Iris pigment epithelial cell (primary cell): ENCODE data around the gene CCNL2.
"Not testable (repeated sequence)": the region's sequence is repeated elsewhere in the genome, so short reads cannot be mapped to it uniquely, and the experiment has no call there.

ENCODE experiments used
- DNase-seq: peaks from one replicate; pipeline ENCODE4 v3.0.0-alpha.2; 2011; ENCODE audit warnings: low read depth

Gene CCNL2

DNA sequence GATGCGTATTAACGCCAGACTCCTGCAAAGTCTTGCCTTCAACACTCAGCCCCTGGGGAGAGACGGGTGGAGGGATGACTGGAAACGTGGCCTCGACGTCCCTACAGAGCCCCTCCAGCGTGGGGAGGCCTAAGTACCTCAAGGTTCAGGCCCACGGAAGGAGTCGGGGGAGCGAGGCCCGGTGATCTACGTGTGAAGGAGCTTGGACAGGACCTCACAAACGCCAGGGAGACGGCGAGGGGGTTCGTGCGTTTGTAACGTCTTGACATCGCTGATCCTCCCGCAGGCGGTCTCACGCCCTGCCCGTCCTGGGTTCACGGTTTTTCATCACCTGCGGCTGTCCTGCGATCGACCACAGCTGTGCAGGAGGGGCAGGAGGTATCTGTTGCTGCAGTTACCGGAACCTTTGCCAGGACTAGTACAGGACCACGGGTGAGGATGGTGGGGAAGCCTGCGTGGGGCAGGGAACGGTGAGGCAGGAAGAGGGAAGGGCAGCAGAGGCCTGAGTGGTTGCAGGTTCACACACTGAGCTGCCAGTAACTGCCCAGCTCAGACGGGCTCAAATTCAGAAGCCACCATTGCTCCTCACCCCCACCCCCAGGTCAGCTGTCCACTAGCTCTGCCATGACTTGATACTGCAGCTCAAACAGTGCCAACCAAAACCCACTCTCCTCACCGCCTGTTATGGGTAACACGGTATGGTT is 889 bp upstream of the CCNL2 start:
- DNase-seq: peak; percentile 40

GRCh38 chr1:1398677-1399186 is 403 bp downstream of the CCNL2 start:
- DNase-seq: no peak

DNA sequence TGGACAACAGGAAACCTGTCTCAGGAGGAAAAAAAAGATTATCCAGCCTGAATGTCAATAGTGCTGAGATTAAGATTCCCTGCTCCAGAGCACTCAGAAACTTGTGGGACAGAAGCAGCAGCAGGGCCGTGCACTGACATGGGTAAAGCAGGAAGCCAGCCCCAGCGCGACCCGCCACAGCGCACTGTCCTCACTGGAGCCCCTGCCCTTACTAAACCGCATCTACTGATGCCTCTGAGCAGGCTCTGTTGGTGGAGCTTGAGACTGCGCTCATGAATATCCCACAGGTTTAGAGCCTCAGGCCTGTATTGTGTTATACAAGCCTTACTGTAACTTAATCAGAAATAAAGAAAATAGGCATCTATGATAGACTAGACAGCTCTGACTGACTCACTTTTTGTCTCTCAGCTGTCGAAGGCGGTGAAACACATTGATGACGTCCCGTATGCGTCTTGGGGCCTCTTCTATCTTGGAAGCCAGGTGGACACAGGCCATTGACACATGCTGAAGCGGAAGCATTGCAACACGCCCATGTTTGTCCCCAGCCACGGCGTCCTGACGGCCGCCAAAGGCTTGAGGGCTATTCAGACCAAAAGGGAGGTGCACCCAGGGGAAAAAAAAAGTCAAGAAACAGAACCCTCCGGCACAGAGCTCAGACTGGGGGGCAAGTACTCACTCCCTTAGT is 1.2 kb downstream of the CCNL2 start:
- DNase-seq: peak; percentile 72

DNA sequence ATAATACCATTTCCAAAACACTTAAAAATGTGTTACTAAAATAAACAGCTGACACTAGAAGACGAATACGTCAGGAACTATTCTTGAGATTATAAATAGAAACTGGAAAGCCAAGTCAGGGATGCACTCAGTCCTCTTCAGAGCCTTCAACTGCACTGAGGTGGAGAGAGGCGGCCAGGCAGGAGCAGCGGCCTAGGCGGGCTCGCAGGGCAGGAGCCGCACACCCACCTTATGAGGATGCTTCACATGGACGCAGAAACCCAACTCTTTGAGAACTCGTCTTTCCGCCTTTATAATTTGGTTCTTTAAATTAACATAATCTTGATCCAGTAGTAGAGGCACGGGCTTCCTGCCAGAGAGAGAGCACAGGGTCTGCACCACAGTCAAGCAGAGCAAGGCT is 4.0 kb downstream of the CCNL2 start:
- no peak for DNase-seq

GRCh38 chr1:1394116-1394515 is 5.0 kb downstream of the CCNL2 start:
- DNase-seq: no peak

- DNase-seq: no peak
Observed at GRCh38 chr1:1393428-1393827, 5.7 kb downstream of the CCNL2 start.

DNA sequence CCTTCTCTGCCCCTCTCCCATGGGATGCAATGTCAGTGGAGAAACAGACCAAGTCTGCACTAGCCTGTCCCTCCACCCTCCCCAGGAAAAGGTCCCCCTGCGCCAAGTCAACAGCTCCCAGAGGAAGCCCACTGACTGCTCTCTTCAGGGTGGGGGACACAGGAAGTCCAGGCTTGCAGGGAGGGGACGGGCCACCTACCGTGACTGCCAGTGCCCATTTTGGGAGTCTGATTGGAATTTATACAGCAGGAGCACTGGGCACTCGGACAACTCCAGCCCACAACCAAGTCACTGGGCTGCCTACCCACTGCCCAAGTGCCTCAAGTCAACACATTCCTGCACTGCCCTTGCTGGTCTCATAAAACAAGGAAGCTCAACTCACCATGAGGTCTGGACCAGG is 6.1 kb downstream of the CCNL2 start:
- DNase-seq: no peak

- no peak for DNase-seq
Observed at GRCh38 chr1:1391225-1391624, 7.9 kb downstream of the CCNL2 start.

DNA sequence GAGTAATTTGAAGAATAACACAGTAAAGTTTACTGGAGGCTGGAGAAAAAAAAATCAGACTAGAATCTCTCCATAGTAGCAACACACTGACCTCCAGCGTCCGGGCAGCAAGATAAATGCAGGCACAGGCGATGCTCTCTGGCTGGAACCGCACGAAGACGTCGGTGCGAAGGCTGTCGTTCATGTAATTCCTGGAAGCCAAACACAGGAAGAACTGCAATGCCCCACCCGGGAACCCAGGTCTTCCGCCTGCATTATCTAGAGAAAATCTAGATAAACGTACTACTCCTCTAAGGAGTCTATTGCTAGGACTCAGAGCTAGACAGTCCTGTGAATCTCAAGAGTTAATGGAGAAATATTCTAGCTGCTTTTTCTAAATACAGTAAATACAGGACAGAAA is 8.5 kb downstream of the CCNL2 start:
- no peak for DNase-seq

- no peak for DNase-seq
Observed at GRCh38 chr1:1388078-1388472, 11.1 kb downstream of the CCNL2 start.

- DNase-seq: no peak
Observed at GRCh38 chr1:1387098-1388077, 11.7 kb downstream of the CCNL2 start.

- DNase-seq: no peak
Observed at GRCh38 chr1:1385931-1386330, 13.2 kb downstream of the CCNL2 start.

- not testable (repeated sequence) for DNase-seq
Observed at GRCh38 chr1:1385339-1385738, 13.8 kb downstream of the CCNL2 start.

- no peak for DNase-seq
Observed at GRCh38 chr1:1381294-1381693, 17.8 kb downstream of the CCNL2 start.

GRCh38 chr1:1380860-1381259 is 18.3 kb downstream of the CCNL2 start:
- no peak for DNase-seq

DNA sequence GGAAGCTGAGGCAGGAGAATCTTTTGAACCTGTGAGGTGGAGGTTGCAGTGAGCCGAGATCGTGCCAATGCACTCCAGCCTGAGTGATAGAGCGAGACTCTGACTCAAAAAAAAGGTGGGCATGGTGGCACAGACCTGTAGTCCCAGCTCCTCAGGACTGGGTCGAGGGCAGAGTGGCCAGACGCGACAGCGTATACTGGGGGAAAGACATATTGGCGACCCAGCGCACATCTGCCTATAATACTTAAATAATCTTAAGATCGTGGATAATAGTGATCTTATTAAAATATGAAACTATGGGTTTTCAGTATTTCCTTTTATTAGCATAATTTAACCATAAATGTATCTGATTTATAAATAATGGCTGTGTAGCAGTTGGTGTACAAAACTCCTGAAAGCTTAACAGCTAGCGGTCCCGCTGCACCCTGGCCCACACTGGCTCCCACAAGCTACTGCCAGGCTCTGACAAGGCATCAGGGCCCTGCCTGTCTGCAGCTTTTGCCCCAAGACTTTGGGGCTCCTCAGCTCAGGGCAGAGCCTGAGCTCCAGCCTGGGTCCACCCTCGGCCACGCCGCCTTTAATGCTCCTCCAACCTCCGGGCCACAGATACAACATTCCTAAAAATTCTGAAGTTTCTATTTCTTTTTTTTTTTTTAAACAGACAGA is 21.5 kb downstream of the CCNL2 start:
- DNase-seq: no peak

GRCh38 chr1:1376551-1377226 is 22.4 kb downstream of the CCNL2 start:
- DNase-seq: no peak

GRCh38 chr1:1374929-1375662 is 24.0 kb downstream of the CCNL2 start, which contains the start of gene AURKAIP1:
TSS of gene AURKAIP1 (minus strand) at chr1:1375207. CDS start at chr1:1374756, 451 bp downstream.
- DNase-seq: peak; percentile 100

GRCh38 chr1:1374589-1374928 is 24.6 kb downstream of the CCNL2 start:
- DNase-seq: no peak

DNA sequence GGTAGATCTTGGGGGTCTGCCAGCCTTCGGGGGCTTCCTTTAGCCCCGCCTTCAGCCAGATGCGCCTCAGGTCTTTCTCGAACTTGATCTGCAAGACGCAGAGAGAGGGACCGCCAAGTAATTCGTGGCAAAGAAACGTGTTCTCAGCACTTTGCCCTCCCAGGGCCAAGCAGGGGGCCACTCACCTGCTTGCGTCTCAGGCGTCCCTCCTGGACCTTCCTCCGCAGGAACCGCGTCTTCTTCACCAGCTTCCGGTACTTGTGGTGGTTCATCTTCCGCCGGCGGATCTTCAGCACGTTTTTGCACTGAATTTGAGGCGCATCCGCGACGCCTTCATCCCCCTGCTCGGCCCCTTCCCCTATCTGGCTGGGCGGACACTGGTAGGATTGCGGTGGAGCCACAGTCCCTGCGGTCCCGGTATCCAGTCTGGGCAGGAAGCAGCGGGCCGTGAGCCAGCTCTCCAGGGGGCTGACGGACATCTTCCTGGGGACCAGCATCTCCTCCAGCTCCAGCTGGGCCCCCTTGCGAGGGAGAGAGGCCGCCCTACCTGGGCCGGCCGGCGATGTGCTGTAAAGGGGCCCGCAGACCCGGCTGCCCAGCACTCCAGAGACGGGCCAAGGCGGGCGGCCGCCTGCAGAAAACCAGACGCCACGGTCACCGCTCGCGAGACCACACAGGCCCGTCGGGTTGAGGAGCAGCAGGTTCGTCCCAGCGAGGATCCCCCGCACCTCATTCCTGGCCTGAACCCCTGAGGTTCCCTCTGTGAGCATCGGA is 25.1 kb downstream of the CCNL2 start:
- peak; percentile 17 for DNase-seq
